ENCODE data around the gene BTF3. TPM values are rescaled to one million over a fixed set of nuclear protein-coding genes. Genes with fewer than 3 reads are reported as not detected.

Gene BTF3
- total RNA-seq, 2 experiments from 2014 or later, result 1,100 to 1,123 TPM

- CTCF ChIA-PET, result interaction anchor here (1.5 kb wide), 1 partner anchor 9 kb away, joined by 4 read pairs; no protein-coding TSS in a partner anchor
- DNase-seq, result no peak
- no peaks in the 10 kb centered on the region for H3K4me1 Mint-ChIP-seq (ENCODE audit: low read depth)
These were observed 10.4 kb upstream of the BTF3 start for GRCh38 chr5:73487815-73488214.

DNA sequence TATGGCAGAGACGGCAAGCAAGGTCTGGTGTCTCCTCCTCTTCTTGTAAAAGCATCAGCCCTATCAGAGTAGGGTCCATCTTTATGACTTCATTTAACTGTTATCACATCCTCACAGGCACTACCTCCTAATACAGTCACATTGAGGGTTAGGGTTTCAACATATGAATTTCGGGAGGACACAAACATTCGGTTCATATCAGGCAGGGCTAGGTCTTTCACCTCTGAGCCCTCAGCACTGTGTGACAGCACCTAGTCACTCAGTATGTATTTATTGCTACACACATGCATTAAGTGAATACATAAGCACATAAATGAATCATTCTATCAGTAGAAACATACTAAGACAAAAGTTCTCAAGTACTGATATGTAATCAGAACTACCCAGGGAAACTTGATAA is 9.4 kb upstream of the BTF3 start:
- CTCF ChIA-PET, result interaction anchor here (1.5 kb wide), 1 partner anchor 8 kb away, joined by 4 read pairs; no protein-coding TSS in a partner anchor
- Mint-ChIP-seq H3K27ac (no peak overlapping the region), H3K27me3 (ENCODE audit: low read depth) (peaks cover 22% of the 10 kb centered on the region), H3K4me1 (ENCODE audit: low read depth) (no peaks in the 10 kb centered on the region), H3K36me3 (ENCODE audit: low read depth) (no peaks in the 10 kb centered on the region), H3K4me3 (no peak overlapping the region), H3K9me3 (no peaks in the 10 kb centered on the region)
- intact Hi-C loops (cut with micrococcal nuclease), result no loop called here
- no peak for DNase-seq

More at GRCh38 chr5:73487815-73488214, 10.4 kb upstream of the BTF3 start:
- H3K27me3 Mint-ChIP-seq (ENCODE audit: low read depth), result peaks cover 18% of the 10 kb centered on the region
- intact Hi-C loops (cut with micrococcal nuclease), result no loop called here
- H3K4me3 Mint-ChIP-seq, result no peak overlapping the region
- no peaks in the 10 kb centered on the region for H3K36me3 Mint-ChIP-seq (ENCODE audit: low read depth)
- H3K27ac Mint-ChIP-seq, result no peak overlapping the region
- H3K9me3 Mint-ChIP-seq, result no peaks in the 10 kb centered on the region

DNA sequence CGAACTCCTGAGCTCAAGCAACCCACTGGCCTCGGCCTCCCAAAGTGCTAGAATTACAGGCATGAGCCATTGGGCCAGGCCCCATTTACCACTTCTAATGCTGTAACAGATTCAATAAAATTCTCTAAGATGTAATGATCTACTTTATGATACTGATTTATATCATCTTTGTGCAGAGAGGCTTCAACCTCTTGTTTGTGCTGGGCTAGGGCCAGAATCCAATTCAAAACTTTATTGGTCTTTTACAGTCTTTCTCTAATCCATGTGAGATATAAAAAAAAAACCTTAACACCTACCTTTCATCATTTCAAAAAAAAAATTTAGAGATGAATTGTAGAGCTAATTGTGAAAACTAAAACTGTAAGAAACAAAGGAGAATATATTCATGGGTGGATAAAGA is 8.2 kb upstream of the BTF3 start:
- no peaks in the 10 kb centered on the region for H3K9me3 Mint-ChIP-seq
- H3K27me3 Mint-ChIP-seq (ENCODE audit: low read depth), result peaks cover 24% of the 10 kb centered on the region
- DNase-seq, result no peak
- intact Hi-C loops (cut with micrococcal nuclease), result no loop called here
- H3K27ac Mint-ChIP-seq, result no peak overlapping the region
- CTCF ChIA-PET, result no interaction called here
- H3K4me1 Mint-ChIP-seq (ENCODE audit: low read depth), result no peaks in the 10 kb centered on the region
- H3K4me3 Mint-ChIP-seq, result no peak overlapping the region
- no peaks in the 10 kb centered on the region for H3K36me3 Mint-ChIP-seq (ENCODE audit: low read depth)

DNA sequence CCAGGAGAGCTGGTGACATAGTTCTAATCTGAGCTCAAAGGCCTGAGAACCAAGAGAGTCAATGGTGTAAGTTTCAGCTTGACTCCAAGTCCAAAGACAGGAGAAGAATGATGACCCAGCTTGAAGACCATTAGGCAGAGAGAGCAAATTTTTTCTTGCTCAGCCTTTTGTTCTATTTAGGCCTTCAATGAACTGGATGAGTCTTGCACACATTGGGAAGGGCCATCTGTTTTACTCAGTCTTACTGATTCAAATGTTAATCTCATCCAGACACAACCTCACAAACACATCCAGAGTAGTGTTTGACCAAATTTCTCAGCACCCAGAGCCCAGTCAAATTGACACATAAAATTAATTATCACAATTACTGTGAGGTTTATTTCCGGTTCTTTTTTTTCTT is 7.1 kb upstream of the BTF3 start:
- no peaks in the 10 kb centered on the region for H3K9me3 Mint-ChIP-seq
- intact Hi-C loops (cut with micrococcal nuclease), result no loop called here
- H3K27ac Mint-ChIP-seq, result no peak overlapping the region
- H3K4me1 Mint-ChIP-seq (ENCODE audit: low read depth), result no peaks in the 10 kb centered on the region
- H3K36me3 Mint-ChIP-seq (ENCODE audit: low read depth), result no peaks in the 10 kb centered on the region
- CTCF ChIA-PET, result no interaction called here
- DNase-seq, result no peak
- no peak overlapping the region for H3K4me3 Mint-ChIP-seq
- H3K27me3 Mint-ChIP-seq (ENCODE audit: low read depth), result peaks cover 18% of the 10 kb centered on the region

GRCh38 chr5:73493421-73493820 is 4.8 kb upstream of the BTF3 start:
- Mint-ChIP-seq H3K27me3 (ENCODE audit: low read depth) (peaks cover 15% of the 10 kb centered on the region), H3K4me1 (ENCODE audit: low read depth) (peaks cover 7% of the 10 kb centered on the region), H3K27ac (no peak overlapping the region), H3K4me3 (no peak overlapping the region), H3K9me3 (no peaks in the 10 kb centered on the region), H3K36me3 (ENCODE audit: low read depth) (peaks cover 4% of the 10 kb centered on the region)
- intact Hi-C loops (cut with micrococcal nuclease), result no loop called here
- no peak for DNase-seq
- CTCF ChIA-PET, result interaction anchor here (0.5 to 1.1 kb wide), 2 partner anchors 48 to 96 kb away, joined by 3 read pairs; no protein-coding TSS in a partner anchor

- H3K27ac Mint-ChIP-seq, result no peak overlapping the region
- H3K4me3 Mint-ChIP-seq, result no peak overlapping the region
- no peak for DNase-seq
- CTCF ChIA-PET, result no interaction called here
- peaks cover 14% of the 10 kb centered on the region for H3K4me1 Mint-ChIP-seq (ENCODE audit: low read depth)
- intact Hi-C loops (cut with micrococcal nuclease), result loop anchor here (5.0 kb wide), 2 partner anchors 332 to 1273 kb away; partner anchors contain the start of genes GFM2 and NSA2
- H3K27me3 Mint-ChIP-seq (ENCODE audit: low read depth), result peaks cover 15% of the 10 kb centered on the region
- no peaks in the 10 kb centered on the region for H3K9me3 Mint-ChIP-seq
- H3K36me3 Mint-ChIP-seq (ENCODE audit: low read depth), result peaks cover 15% of the 10 kb centered on the region
These were observed 3.5 kb upstream of the BTF3 start for GRCh38 chr5:73494721-73495120.

GRCh38 chr5:73495772-73496335 is 2.4 kb upstream of the BTF3 start:
- DNase-seq, result no peak
- CTCF ChIA-PET, result interaction anchor here (0.7 to 1.3 kb wide), 2 partner anchors 41 to 266 kb away, joined by 3 to 5 read pairs; no protein-coding TSS in a partner anchor
- peaks cover 21% of the 10 kb centered on the region for H3K36me3 Mint-ChIP-seq (ENCODE audit: low read depth)
- H3K27ac Mint-ChIP-seq, result no peak overlapping the region
- intact Hi-C loops (cut with micrococcal nuclease), result loop anchor here (5.0 kb wide), 2 partner anchors 334 to 1271 kb away; partner anchors contain the start of genes GFM2 and NSA2
- no peaks in the 10 kb centered on the region for H3K9me3 Mint-ChIP-seq
- peaks cover 24% of the 10 kb centered on the region for H3K4me1 Mint-ChIP-seq (ENCODE audit: low read depth)
- H3K4me3 Mint-ChIP-seq, result no peak overlapping the region
- H3K27me3 Mint-ChIP-seq (ENCODE audit: low read depth), result peaks cover 15% of the 10 kb centered on the region

DNA sequence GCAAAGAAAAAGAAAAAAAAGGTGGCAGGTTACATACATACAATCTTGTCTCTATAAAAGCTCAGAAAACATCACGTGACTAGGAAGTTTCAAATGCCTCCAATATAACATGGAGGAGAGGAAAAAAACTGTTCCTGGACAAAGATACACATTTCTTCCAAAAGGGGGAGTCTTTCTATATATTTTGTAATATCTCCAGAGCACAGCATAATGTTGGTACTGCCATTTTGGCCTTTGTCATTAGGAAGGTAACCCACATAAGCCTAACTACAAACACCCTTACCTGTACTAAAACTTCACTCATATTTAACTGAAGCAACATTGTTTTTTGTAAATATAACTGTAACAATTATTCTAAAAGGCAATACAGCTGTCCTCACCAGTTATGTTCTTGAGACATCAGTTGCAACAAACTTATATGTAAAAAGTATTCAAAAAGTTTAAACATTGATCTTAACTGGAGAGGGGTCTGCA is 1.2 kb upstream of the BTF3 start:
- Mint-ChIP-seq H3K9me3 (no peaks in the 10 kb centered on the region), H3K36me3 (ENCODE audit: low read depth) (peaks cover 27% of the 10 kb centered on the region)

DNA sequence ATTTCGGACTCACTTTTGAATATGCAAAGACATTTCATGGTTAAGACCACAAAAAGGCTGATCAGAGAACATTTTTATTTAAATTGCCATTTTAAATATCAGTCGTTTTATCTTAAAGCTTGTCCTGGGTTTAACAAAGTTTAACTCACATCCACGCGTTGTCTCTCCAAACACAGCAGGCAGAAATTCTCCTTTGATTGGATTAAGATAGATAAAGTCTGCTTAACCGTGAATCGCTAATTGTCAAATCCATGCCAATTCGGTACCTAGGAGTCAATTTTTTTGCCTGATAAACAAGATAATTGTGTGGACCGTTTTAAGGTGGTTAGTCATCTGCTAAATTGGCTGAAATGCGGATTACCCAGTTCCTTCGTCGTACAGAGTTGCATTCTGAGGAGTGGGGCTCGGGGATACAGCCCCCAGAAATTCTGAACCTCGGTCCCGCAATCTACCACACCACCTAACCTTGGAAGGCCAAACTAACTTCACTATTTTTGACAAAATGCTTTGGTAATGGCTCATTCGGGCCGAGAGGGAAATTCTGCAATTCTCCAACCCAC is 665 bp upstream of the BTF3 start:
- Mint-ChIP-seq H3K4me3 (peak overlapping the region; percentile 97), H3K9me3 (no peaks in the 10 kb centered on the region), H3K27me3 (ENCODE audit: low read depth) (peaks cover 8% of the 10 kb centered on the region), H3K27ac (peak overlapping the region; percentile 96), H3K36me3 (ENCODE audit: low read depth) (peaks cover 32% of the 10 kb centered on the region), H3K4me1 (ENCODE audit: low read depth) (peaks cover 36% of the 10 kb centered on the region)
- intact Hi-C loops (cut with micrococcal nuclease), result loop anchor here (1.0 to 5.0 kb wide), 6 partner anchors 40 to 1270 kb away; partner anchors contain the start of genes ANKRA2, FOXD1, GFM2 and NSA2
- CTCF ChIA-PET, result interaction anchor here (0.6 to 1.3 kb wide), 4 partner anchors 10 to 328 kb away, joined by 3 to 5 read pairs (median 4); no protein-coding TSS in a partner anchor
- no peak for DNase-seq

More for the DNA sequence above, 1.2 kb upstream of the BTF3 start:
- peaks cover 13% of the 10 kb centered on the region for H3K27me3 Mint-ChIP-seq (ENCODE audit: low read depth)
- no peak for DNase-seq
- CTCF ChIA-PET, result interaction anchor here (0.6 to 1.3 kb wide), 6 partner anchors 9 to 327 kb away, joined by 3 to 5 read pairs (median 4); no protein-coding TSS in a partner anchor
- peaks cover 31% of the 10 kb centered on the region for H3K4me1 Mint-ChIP-seq (ENCODE audit: low read depth)
- intact Hi-C loops (cut with micrococcal nuclease), result loop anchor here (1.0 to 5.0 kb wide), 3 partner anchors 40 to 1270 kb away; partner anchors contain the start of genes GFM2 and NSA2
- H3K4me3 Mint-ChIP-seq, result peak overlapping the region; percentile 97
- peak overlapping the region; percentile 46 for H3K27ac Mint-ChIP-seq

GRCh38 chr5:73499187-73499586 is 945 bp downstream of the BTF3 start:
- CTCF ChIA-PET, result interaction anchor here (0.6 to 1.4 kb wide), 2 partner anchors 8 to 48 kb away, joined by 3 read pairs; no protein-coding TSS in a partner anchor
- intact Hi-C loops (cut with micrococcal nuclease), result loop anchor here (2.0 to 5.0 kb wide), 4 partner anchors 50 to 1268 kb away; partner anchors contain the start of genes FOXD1, GFM2 and NSA2
- H3K36me3 Mint-ChIP-seq (ENCODE audit: low read depth), result peaks cover 39% of the 10 kb centered on the region

DNA sequence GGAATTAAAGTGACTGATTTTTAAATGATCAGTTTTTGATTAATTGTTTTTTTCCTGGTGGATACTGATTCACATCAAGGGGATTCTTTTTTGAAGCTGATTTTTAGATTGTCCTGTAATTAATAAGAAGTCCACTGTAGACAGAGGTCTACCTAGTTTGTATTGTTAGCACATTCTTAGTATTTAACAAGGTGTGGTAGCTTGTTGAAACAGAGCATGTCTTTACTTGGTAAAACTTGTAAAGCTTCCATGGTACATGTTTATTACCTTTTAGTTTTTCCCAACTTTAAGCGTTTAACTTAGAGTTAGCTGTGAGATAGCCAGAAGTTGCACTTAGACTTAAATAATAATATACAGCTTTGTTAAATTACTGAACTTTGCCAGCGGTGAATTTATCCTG is 1.5 kb downstream of the BTF3 start:
- CTCF ChIA-PET, result interaction anchor here (1.4 kb wide), 1 partner anchor 8 kb away, joined by 3 read pairs; no protein-coding TSS in a partner anchor
- peaks cover 42% of the 10 kb centered on the region for H3K36me3 Mint-ChIP-seq (ENCODE audit: low read depth)

More at GRCh38 chr5:73499187-73499586, 945 bp downstream of the BTF3 start:
- H3K27ac Mint-ChIP-seq, result peak overlapping the region; percentile 96
- DNase-seq, result no peak
- H3K4me1 Mint-ChIP-seq (ENCODE audit: low read depth), result peaks cover 46% of the 10 kb centered on the region
- peak overlapping the region; percentile 97 for H3K4me3 Mint-ChIP-seq
- H3K9me3 Mint-ChIP-seq, result no peaks in the 10 kb centered on the region
- peaks cover 1% of the 10 kb centered on the region for H3K27me3 Mint-ChIP-seq (ENCODE audit: low read depth)

DNA sequence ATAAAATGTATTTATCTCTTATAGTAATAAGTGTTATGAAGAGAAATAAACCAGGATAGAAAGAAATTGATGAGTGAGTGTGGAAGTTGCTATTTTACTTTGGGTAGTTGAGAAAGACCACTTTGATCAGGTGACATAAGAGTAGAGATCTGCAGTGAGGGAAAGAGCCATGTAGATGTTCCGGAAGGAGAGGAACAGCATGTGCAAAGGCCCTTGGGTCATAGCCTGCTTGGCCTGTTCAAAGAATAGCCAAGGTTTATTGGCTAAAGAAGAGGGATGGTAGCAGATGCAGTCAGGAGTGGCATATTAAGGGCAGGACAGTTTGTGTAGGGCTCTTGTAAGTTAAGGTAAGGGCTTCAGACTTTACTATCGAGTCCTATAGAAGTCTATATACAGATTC is 3.2 kb downstream of the BTF3 start:
- CTCF ChIA-PET, result interaction anchor here (1.3 kb wide), 1 partner anchor 36 kb away, joined by 4 read pairs; no protein-coding TSS in a partner anchor
- DNase-seq, result no peak
- peak overlapping the region; percentile 77 for H3K27ac Mint-ChIP-seq
- H3K27me3 Mint-ChIP-seq (ENCODE audit: low read depth), result no peaks in the 10 kb centered on the region
- H3K4me3 Mint-ChIP-seq, result peak overlapping the region; percentile 46
- H3K9me3 Mint-ChIP-seq, result no peaks in the 10 kb centered on the region
- peaks cover 46% of the 10 kb centered on the region for H3K4me1 Mint-ChIP-seq (ENCODE audit: low read depth)
- peaks cover 46% of the 10 kb centered on the region for H3K36me3 Mint-ChIP-seq (ENCODE audit: low read depth)
- intact Hi-C loops (cut with micrococcal nuclease), result no loop called here

More for the DNA sequence above, 1.5 kb downstream of the BTF3 start:
- H3K9me3 Mint-ChIP-seq, result no peaks in the 10 kb centered on the region
- peak overlapping the region; percentile 96 for H3K27ac Mint-ChIP-seq
- intact Hi-C loops (cut with micrococcal nuclease), result loop anchor here (2.0 to 5.0 kb wide), 4 partner anchors 51 to 1268 kb away; partner anchors contain the start of genes FOXD1, GFM2 and NSA2
- H3K4me3 Mint-ChIP-seq, result peak overlapping the region; percentile 97
- no peak for DNase-seq
- H3K27me3 Mint-ChIP-seq (ENCODE audit: low read depth), result no peaks in the 10 kb centered on the region
- H3K4me1 Mint-ChIP-seq (ENCODE audit: low read depth), result peaks cover 46% of the 10 kb centered on the region
